ENCODE data around the gene RABL2B. TPM values are rescaled to one million over a fixed set of nuclear protein-coding genes. Genes with fewer than 3 reads are reported as not detected.

RABL2B gene
- total RNA-seq, 1 donor from 2014 or later = 32.1 TPM

GRCh38 chr22:50722716-50723428, 60.6 kb downstream of the RABL2B start:
- no peaks in the 10 kb centered on the region for H3K4me1 Mint-ChIP-seq (ENCODE audit: low read depth)
- no peak for DNase-seq (ENCODE audit: low spot score)
- no peak overlapping the region for H3K4me3 Mint-ChIP-seq (ENCODE audit: unreplicated experiment)
- peaks cover 5% of the 10 kb centered on the region for H3K36me3 Mint-ChIP-seq (ENCODE audit: low read depth)
- no peak overlapping the region for H3K27ac Mint-ChIP-seq (ENCODE audit: unreplicated experiment)
- no peaks in the 10 kb centered on the region for H3K9me3 Mint-ChIP-seq (ENCODE audit: low read depth)
- peaks cover 6% of the 10 kb centered on the region for H3K27me3 Mint-ChIP-seq (ENCODE audit: low read depth)
- no peak for TF ChIP-seq CTCF (IDR thresholded peaks at IDR 0.05)

GRCh38 chr22:50722048-50722701, 61.3 kb downstream of the RABL2B start:
- peaks cover 6% of the 10 kb centered on the region for H3K27me3 Mint-ChIP-seq (ENCODE audit: low read depth)
- DNase-seq (ENCODE audit: low spot score) = no peak
- H3K27ac Mint-ChIP-seq (ENCODE audit: unreplicated experiment) = no peak overlapping the region
- no peaks in the 10 kb centered on the region for H3K4me1 Mint-ChIP-seq (ENCODE audit: low read depth)
- H3K36me3 Mint-ChIP-seq (ENCODE audit: low read depth) = peaks cover 5% of the 10 kb centered on the region
- H3K9me3 Mint-ChIP-seq (ENCODE audit: low read depth) = no peaks in the 10 kb centered on the region
- H3K4me3 Mint-ChIP-seq (ENCODE audit: unreplicated experiment) = peak overlapping the region; percentile 2
- TF ChIP-seq CTCF (IDR thresholded peaks at IDR 0.05) = no peak

GRCh38 chr22:50721257-50721844, 62.1 kb downstream of the RABL2B start:
- peaks cover 6% of the 10 kb centered on the region for H3K27me3 Mint-ChIP-seq (ENCODE audit: low read depth)
- TF ChIP-seq CTCF (IDR thresholded peaks at IDR 0.05) = no peak
- DNase-seq (ENCODE audit: low spot score) = no peak
- H3K4me1 Mint-ChIP-seq (ENCODE audit: low read depth) = no peaks in the 10 kb centered on the region
- H3K9me3 Mint-ChIP-seq (ENCODE audit: low read depth) = no peaks in the 10 kb centered on the region
- H3K36me3 Mint-ChIP-seq (ENCODE audit: low read depth) = peaks cover 8% of the 10 kb centered on the region
- no peak overlapping the region for H3K27ac Mint-ChIP-seq (ENCODE audit: unreplicated experiment)
- no peak overlapping the region for H3K4me3 Mint-ChIP-seq (ENCODE audit: unreplicated experiment)

GRCh38 chr22:50720301-50721256, 62.9 kb downstream of the RABL2B start:
- no peaks in the 10 kb centered on the region for H3K4me1 Mint-ChIP-seq (ENCODE audit: low read depth)
- H3K36me3 Mint-ChIP-seq (ENCODE audit: low read depth) = peaks cover 8% of the 10 kb centered on the region
- H3K9me3 Mint-ChIP-seq (ENCODE audit: low read depth) = no peaks in the 10 kb centered on the region
- H3K27ac Mint-ChIP-seq (ENCODE audit: unreplicated experiment) = no peak overlapping the region
- no peak for DNase-seq (ENCODE audit: low spot score)
- no peak for TF ChIP-seq CTCF (IDR thresholded peaks at IDR 0.05)
- H3K27me3 Mint-ChIP-seq (ENCODE audit: low read depth) = peaks cover 6% of the 10 kb centered on the region
- H3K4me3 Mint-ChIP-seq (ENCODE audit: unreplicated experiment) = no peak overlapping the region
